Neuronal stem cell (in vitro differentiated cells): ENCODE measurements around the gene SMURF2.
"Not testable (repeated sequence)": the region's sequence is repeated elsewhere in the genome, so short reads cannot be mapped to it uniquely, and the experiment has no call there.

ENCODE experiments used
- DNase-seq: peaks from one replicate; pipeline ENCODE4 v3.0.0-alpha.2; 2013; ENCODE audit warnings: low spot score
- H2AFZ ChIP-seq: one replicate; pipeline ENCODE4 v1.6.1; 2013; ENCODE audit warnings: mild to moderate bottlenecking, low read length, inconsistent platforms
- H2AK5ac ChIP-seq: 2 replicates; pipeline ENCODE4 v1.6.1; 2013; ENCODE audit warnings: low read depth, mild to moderate bottlenecking, inconsistent platforms, low read length, moderate library complexity, mixed read lengths
- H2BK120ac ChIP-seq: 2 replicates; pipeline ENCODE4 v1.6.1; 2013; ENCODE audit warnings: low read depth, mild to moderate bottlenecking, inconsistent platforms, low read length, moderate library complexity, mixed read lengths
- H2BK12ac ChIP-seq: one replicate; pipeline ENCODE4 v1.6.1; 2013; ENCODE audit warnings: low read length, inconsistent platforms
- H2BK15ac ChIP-seq: 2 replicates; pipeline ENCODE4 v1.6.1; 2013; ENCODE audit warnings: mild to moderate bottlenecking, low read length, inconsistent platforms, mixed read lengths
- H2BK5ac ChIP-seq: one replicate; pipeline ENCODE4 v1.6.1; 2013; ENCODE audit warnings: inconsistent platforms, mild to moderate bottlenecking, low read length, moderate library complexity
- H3K14ac ChIP-seq: one replicate; pipeline ENCODE4 v1.6.1; 2013; ENCODE audit warnings: low read length, inconsistent platforms
- H3K18ac ChIP-seq: 2 replicates; pipeline ENCODE4 v1.6.1; 2013; ENCODE audit warnings: low read length, inconsistent platforms
- H3K23ac ChIP-seq: 2 replicates; pipeline ENCODE4 v1.6.1; 2013; ENCODE audit warnings: low read depth, mild to moderate bottlenecking, mixed read lengths, low read length, inconsistent platforms; ENCODE audit not compliant: poor library complexity
- H3K27ac ChIP-seq: replicated peaks from 3 replicates; pipeline ENCODE4 v1.5.1; 2013; ENCODE audit warnings: low read length, inconsistent platforms
- H3K27me3 ChIP-seq, 3 experiments: 2 replicates each; pipeline ENCODE4 v1.6.1; 2013; ENCODE audit warnings: low read length in 3 of 3, mild to moderate bottlenecking in 2 of 3, inconsistent platforms in 1 of 3, low read depth in 1 of 3, mixed read lengths in 1 of 3, moderate library complexity in 1 of 3; ENCODE audit not compliant: control insufficient read depth in 3 of 3, insufficient read depth in 3 of 3
- H3K36me3 ChIP-seq, 2 donors: replicated peaks in 1 of 2; 2 replicates each; pipeline ENCODE4 v1.6.1; 2013; ENCODE audit warnings: low read length in 2 of 2; ENCODE audit not compliant: control insufficient read depth in 2 of 2, insufficient read depth in 2 of 2
- H3K4ac ChIP-seq: 2 replicates; pipeline ENCODE4 v1.6.1; 2013; ENCODE audit warnings: inconsistent platforms, mild to moderate bottlenecking, low read length, moderate library complexity
- H3K4me1 ChIP-seq, 2 donors: 1 replicate in 1 of 2; 2 replicates in 1 of 2; pipeline ENCODE4 v1.6.1; 2013; ENCODE audit warnings: low read length in 2 of 2, low read depth in 1 of 2; ENCODE audit not compliant: control insufficient read depth in 2 of 2, insufficient read depth in 1 of 2
- H3K4me2 ChIP-seq: one replicate; pipeline ENCODE4 v1.6.1; 2013; ENCODE audit warnings: mild to moderate bottlenecking, low read length, inconsistent platforms; ENCODE audit not compliant: insufficient read depth, poor library complexity, severe bottlenecking
- H3K4me3 ChIP-seq, 2 donors: 2 replicates each; pipeline ENCODE4 v1.5.1; 2013; ENCODE audit warnings: low read length in 2 of 2, mild to moderate bottlenecking in 2 of 2, inconsistent platforms in 1 of 2, moderate library complexity in 1 of 2
- H3K79me1 ChIP-seq: one replicate; pipeline ENCODE4 v1.6.1; 2013; ENCODE audit warnings: low read depth, mild to moderate bottlenecking, inconsistent platforms, low read length, moderate library complexity
- H3K9ac ChIP-seq: one replicate; pipeline ENCODE4 v1.6.1; 2013; ENCODE audit warnings: mild to moderate bottlenecking, low read depth, low read length, inconsistent platforms; ENCODE audit not compliant: poor library complexity
- H3K9me3 ChIP-seq, 2 donors: replicated peaks in 1 of 2; 2 replicates each; pipeline versions ENCODE3 to v1.6.1; 2013; ENCODE audit warnings: low read length in 2 of 2, mild to moderate bottlenecking in 2 of 2, inconsistent platforms in 1 of 2, low read depth in 1 of 2, mixed read lengths in 1 of 2, moderate library complexity in 1 of 2; ENCODE audit not compliant: control insufficient read depth in 2 of 2, insufficient read depth in 1 of 2
- H4K8ac ChIP-seq: one replicate; pipeline ENCODE4 v1.6.1; 2013; ENCODE audit warnings: low read depth, mild to moderate bottlenecking, inconsistent platforms, low read length, moderate library complexity
- H4K91ac ChIP-seq: one replicate; pipeline ENCODE4 v1.6.1; 2013; ENCODE audit warnings: low read length, low read depth, mild to moderate bottlenecking, inconsistent platforms; ENCODE audit not compliant: poor library complexity
- WGBS, 2 donors: extraction: QIAGEN DNeasy Blood & Tissue Kit; methylation state at CpG; one replicate each; pipeline ENCODE4 v1.1.7; 2013; ENCODE audit warnings: missing lambda C conversion rate in 2 of 2, mixed read lengths in 1 of 2; ENCODE audit not compliant: insufficient read length in 2 of 2, insufficient replicate concordance in 1 of 2; ENCODE audit errors: extremely low coverage in 2 of 2; 5-methylcytosine and 5-hydroxymethylcytosine counted together

Gene SMURF2

GRCh38 chr17:64577025-64577424 lies 85.1 kb downstream of the SMURF2 start:
- DNase-seq = not testable (repeated sequence)

GRCh38 chr17:64575431-64575830 lies 86.7 kb downstream of the SMURF2 start:
- H3K4me1 ChIP-seq = no peaks in the 10 kb centered on the region
- H3K4me2 ChIP-seq = no peak overlapping the region

More at GRCh38 chr17:64577025-64577424, 85.1 kb downstream of the SMURF2 start:
- not testable (repeated sequence) for H3K4me1 ChIP-seq, H3K27me3 ChIP-seq, H2BK12ac ChIP-seq, H3K27ac ChIP-seq, H2BK5ac ChIP-seq, H3K79me1 ChIP-seq, H3K14ac ChIP-seq, H3K9ac ChIP-seq, H2BK120ac ChIP-seq, H4K91ac ChIP-seq, H4K8ac ChIP-seq, H3K4me3 ChIP-seq, H3K4me2 ChIP-seq, H2AK5ac ChIP-seq, H3K23ac ChIP-seq, H3K9me3 ChIP-seq, H3K4ac ChIP-seq, H2BK15ac ChIP-seq, H2AFZ ChIP-seq, H3K18ac ChIP-seq
- no CpG with 5 or more reads among the region's 4 CpGs for WGBS, 2 donors
- peaks cover 4 to 64% of the 10 kb centered on the region in 2 donors for H3K36me3 ChIP-seq

GRCh38 chr17:64574646-64575045 lies 87.5 kb downstream of the SMURF2 start:
- Histone ChIP-seq H3K9me3 (no peaks in the 10 kb centered on the region), H3K4me1 (no peaks in the 10 kb centered on the region), H3K14ac (no peak overlapping the region), H3K4ac (no peak overlapping the region), H4K8ac (no peak overlapping the region), H2AFZ (no peak overlapping the region), H3K4me3 (no peak overlapping the region), H3K18ac (no peak overlapping the region), H2BK120ac (no peak overlapping the region), H3K9ac (no peak overlapping the region), H3K4me2 (no peak overlapping the region), H2AK5ac (no peak overlapping the region), H3K36me3 (peaks cover 2 to 62% of the 10 kb centered on the region in 2 donors), H4K91ac (no peak overlapping the region), H2BK5ac (no peak overlapping the region), H3K23ac (no peak overlapping the region), H3K27me3 (no peaks in the 10 kb centered on the region), H2BK12ac (no peak overlapping the region), H2BK15ac (no peak overlapping the region), H3K27ac (no peak overlapping the region), H3K79me1 (no peaks in the 10 kb centered on the region)
- WGBS, 2 donors = no CpG with 5 or more reads among the region's 1 CpG
- no peak for DNase-seq

More at GRCh38 chr17:64575431-64575830, 86.7 kb downstream of the SMURF2 start:
- Histone ChIP-seq H3K9me3 (no peaks in the 10 kb centered on the region), H4K91ac (no peak overlapping the region), H3K27me3 (no peaks in the 10 kb centered on the region), H4K8ac (no peak overlapping the region), H3K36me3 (peaks cover 2 to 65% of the 10 kb centered on the region in 2 donors), H3K4me3 (no peak overlapping the region), H2AK5ac (no peak overlapping the region), H2BK5ac (no peak overlapping the region), H3K18ac (no peak overlapping the region), H3K27ac (no peak overlapping the region), H2BK120ac (no peak overlapping the region), H2AFZ (no peak overlapping the region), H3K4ac (no peak overlapping the region), H3K14ac (no peak overlapping the region), H3K23ac (no peak overlapping the region), H2BK15ac (no peak overlapping the region), H3K9ac (no peak overlapping the region), H3K79me1 (no peaks in the 10 kb centered on the region), H2BK12ac (no peak overlapping the region)
- no CpG with 5 or more reads among the region's 3 CpGs for WGBS, 2 donors
- DNase-seq = no peak

GRCh38 chr17:64573214-64573613 lies 88.9 kb downstream of the SMURF2 start:
- Histone ChIP-seq H3K9ac (no peak overlapping the region), H3K23ac (no peak overlapping the region), H3K9me3 (no peaks in the 10 kb centered on the region), H4K8ac (no peak overlapping the region), H2BK15ac (no peak overlapping the region), H3K18ac (no peak overlapping the region), H3K4ac (no peak overlapping the region), H3K4me3 (no peak overlapping the region), H2AFZ (no peak overlapping the region), H3K36me3 (peaks cover 2 to 55% of the 10 kb centered on the region in 2 donors), H2BK12ac (no peak overlapping the region), H3K4me2 (no peak overlapping the region), H3K27me3 (no peaks in the 10 kb centered on the region), H2BK5ac (no peak overlapping the region), H3K14ac (no peak overlapping the region), H2AK5ac (no peak overlapping the region), H3K4me1 (no peaks in the 10 kb centered on the region), H3K27ac (no peak overlapping the region), H3K79me1 (no peaks in the 10 kb centered on the region), H4K91ac (no peak overlapping the region), H2BK120ac (no peak overlapping the region)
- DNase-seq = no peak
